Mammary epithelial cell (primary cell): ENCODE data around the gene SURF4.

Experiments
- CTCF ChIP-seq, 2 donors: IDR thresholded peaks in 1 of 2; conservative IDR thresholded peaks in 1 of 2; 2 replicates each; pipeline ENCODE4 v1.5.1; 2011 to 2012; ENCODE audit warnings: inconsistent platforms in 2 of 2, low read length in 2 of 2, mild to moderate bottlenecking in 2 of 2, control low read depth in 1 of 2, low read depth in 1 of 2; ENCODE audit not compliant: insufficient read depth in 1 of 2; ENCODE audit errors: extremely low read depth in 1 of 2
- EZH2 ChIP-seq: IDR thresholded peaks from 2 replicates; pipeline ENCODE4 v1.6.1; 2012; ENCODE audit warnings: low read length, inconsistent platforms, borderline replicate concordance

GRCh38 chr9:133375116-133375723 is 640 bp downstream of the SURF4 start:
- TF ChIP-seq CTCF (conservative IDR thresholded peaks at IDR 0.05 in 1 of 2, IDR thresholded peaks at IDR 0.05 in 1 of 2; ENCODE audit: extremely low read depth in 1 of 2, insufficient read depth in 1 of 2, low read depth in 1 of 2, low read length in 2 of 2) (no peak), EZH2 (no peak)
